Testis (tissue), 3 donors: ENCODE results near the gene CADM1. TPM values are rescaled to one million over a fixed set of nuclear protein-coding genes. Genes with fewer than 3 reads are reported as not detected.

Source experiments
- DNase-seq: peaks from one replicate; pipeline ENCODE4 v3.0.0-alpha.2; 2019
- H3K27ac ChIP-seq, 2 donors: fragments of 200-600 bp; sonication (generic); one replicate each; pipeline ENCODE4 v1.5.1; 2019
- H3K27me3 ChIP-seq: fragments of 200-600 bp; sonication (generic); one replicate; pipeline ENCODE4 v1.5.1; 2019
- H3K36me3 ChIP-seq: fragments of 200-600 bp; sonication (generic); one replicate; pipeline ENCODE4 v1.5.1; 2017; ENCODE audit warnings: low read depth; ENCODE audit errors: missing control alignments
- H3K4me1 ChIP-seq: fragments of 200-600 bp; sonication (generic); one replicate; pipeline ENCODE4 v1.5.1; 2019
- H3K4me3 ChIP-seq, 2 donors: fragments of 200-600 bp; sonication (generic); one replicate each; pipeline ENCODE4 v1.5.1; 2017 to 2019
- H3K9me3 ChIP-seq: fragments of 200-600 bp; sonication (generic); one replicate; pipeline ENCODE4 v1.5.1; 2017
- CTCF ChIP-seq, 3 experiments: fragments of 450-650 bp in 2 of 3; fragments of 200-600 bp in 1 of 3; sonication (generic) in 1 of 3; IDR thresholded peaks; one replicate each; pipeline ENCODE4 v1.5.1; 2016 to 2019; ENCODE audit warnings: antibody characterized with exemption in 3 of 3, mild to moderate bottlenecking in 2 of 3, moderate library complexity in 1 of 3
- POLR2A ChIP-seq: fragments of 450-650 bp; IDR thresholded peaks from one replicate; pipeline ENCODE4 v1.6.1; 2017; ENCODE audit warnings: antibody characterized with exemption, mild to moderate bottlenecking, moderate library complexity
- WGBS, 2 donors: methylation state at CpG; one replicate each; pipeline ENCODE4 v1.1.5; 2018; 5-methylcytosine and 5-hydroxymethylcytosine counted together
- intact Hi-C: fragments of 100-400 bp; cut with DNase I; formaldehyde crosslinking; loops from one replicate; pipeline ENCODE4 v1.15.1; 2023; ENCODE audit warnings: low total_unique reads
- polyA plus RNA-seq: library from polyadenylated mRNA; stranded (reverse); fragments of 350-450 nt; fragmentation: Illumina TruSeq; extraction: RNeasy Lipid Tissue Mini Kit (QIAGEN cat#74804); gene quantifications from one replicate; pipeline ENCODE4 v1.2.3, GENCODE V29; 2014; ENCODE audit warnings: low read depth, low replicate concordance; ENCODE audit not compliant: insufficient read depth
- total RNA-seq, 2 donors: library from RNA; depleted of rRNA; stranded (reverse); fragments of >200 nt; gene quantifications; one replicate each; pipeline ENCODE4 v1.2.3, GENCODE V29; 2016

The CADM1 gene
- total and polyA plus RNA-seq, 3 donors from 2014 or later, result 135 to 230 (median 216) TPM

GRCh38 chr11:115368616-115369015 lies 135.6 kb downstream of the CADM1 start:
- no peaks in the 10 kb centered on the region for H3K9me3 ChIP-seq
- no peak for DNase-seq
- no peak overlapping the region for H3K27ac ChIP-seq
- H3K36me3 ChIP-seq, result no peaks in the 10 kb centered on the region
- no peaks in the 10 kb centered on the region for H3K4me1 ChIP-seq
- H3K27me3 ChIP-seq, result no peaks in the 10 kb centered on the region
- TF ChIP-seq POLR2A, result no peak
- no peak for TF ChIP-seq CTCF (IDR thresholded peaks at IDR 0.05)
- no peak overlapping the region for H3K4me3 ChIP-seq
- intact Hi-C loops, result no loop called here

GRCh38 chr11:115366826-115367225 lies 137.4 kb downstream of the CADM1 start:
- Histone ChIP-seq H3K9me3 (no peaks in the 10 kb centered on the region), H3K36me3 (no peaks in the 10 kb centered on the region), H3K4me3 (no peak overlapping the region), H3K4me1 (no peaks in the 10 kb centered on the region), H3K27me3 (no peaks in the 10 kb centered on the region), H3K27ac (no peak overlapping the region)
- 79 to 85% methylated on average over 5 of the region's 5 CpGs for WGBS, 2 donors
- DNase-seq, result no peak
- intact Hi-C loops, result no loop called here
- TF ChIP-seq CTCF (IDR thresholded peaks at IDR 0.05) (no peak), POLR2A (no peak)

GRCh38 chr11:115365907-115366306 lies 138.3 kb downstream of the CADM1 start:
- no peak for DNase-seq
- Histone ChIP-seq H3K4me1 (no peaks in the 10 kb centered on the region), H3K4me3 (no peak overlapping the region), H3K9me3 (no peaks in the 10 kb centered on the region), H3K36me3 (no peaks in the 10 kb centered on the region), H3K27me3 (no peaks in the 10 kb centered on the region), H3K27ac (no peak overlapping the region)
- TF ChIP-seq POLR2A (no peak), CTCF (IDR thresholded peaks at IDR 0.05) (no peak)
- intact Hi-C loops, result no loop called here
- whole genome bisulfite sequencing, 2 donors, result 79 to 89% methylated on average over 4 of the region's 4 CpGs

GRCh38 chr11:115364896-115365295 lies 139.3 kb downstream of the CADM1 start:
- no peaks in the 10 kb centered on the region for H3K9me3 ChIP-seq
- TF ChIP-seq POLR2A (no peak), CTCF (IDR thresholded peaks at IDR 0.05) (no peak)
- 87 to 88% methylated on average over 3 of the region's 3 CpGs for WGBS, 2 donors
- H3K27ac ChIP-seq, result no peak overlapping the region
- no peaks in the 10 kb centered on the region for H3K27me3 ChIP-seq
- H3K36me3 ChIP-seq, result no peaks in the 10 kb centered on the region
- H3K4me3 ChIP-seq, result no peak overlapping the region
- no peak for DNase-seq
- no peaks in the 10 kb centered on the region for H3K4me1 ChIP-seq
- intact Hi-C loops, result no loop called here

- intact Hi-C loops, result no loop called here
- no peaks in the 10 kb centered on the region for H3K4me1 ChIP-seq
- H3K9me3 ChIP-seq, result no peaks in the 10 kb centered on the region
- no peak for TF ChIP-seq CTCF (IDR thresholded peaks at IDR 0.05)
- no peak for TF ChIP-seq POLR2A
- 89 to 96% methylated on average over 3 of the region's 3 CpGs for WGBS, 2 donors
- H3K4me3 ChIP-seq, result no peak overlapping the region
- no peak for DNase-seq
- H3K27ac ChIP-seq, result no peak overlapping the region
- no peaks in the 10 kb centered on the region for H3K36me3 ChIP-seq
- no peaks in the 10 kb centered on the region for H3K27me3 ChIP-seq
Observed at GRCh38 chr11:115363921-115364320, 140.3 kb downstream of the CADM1 start.
